ENCODE measurements around the gene PLXDC2.

PLXDC2 gene

GRCh38 chr10:20314431-20314830, 498.2 kb downstream of the PLXDC2 start:
- in situ Hi-C loops (cut with MboI; ENCODE audit: low sequenced_read_pairs, unreplicated experiment) = no loop called here
- no peak for TF ChIP-seq CTCF (IDR thresholded peaks at IDR 0.05; ENCODE audit: borderline replicate concordance, control extremely low read depth, extremely low read depth, insufficient read depth, missing control alignments)
- DNase-seq (ENCODE audit: low spot score) = no peak

- TF ChIP-seq CTCF (IDR thresholded peaks at IDR 0.05; ENCODE audit: borderline replicate concordance, control extremely low read depth, extremely low read depth, insufficient read depth, missing control alignments) = no peak
- DNase-seq (ENCODE audit: low spot score) = no peak
- in situ Hi-C loops (cut with MboI; ENCODE audit: low sequenced_read_pairs, unreplicated experiment) = no loop called here
Measured at GRCh38 chr10:20327954-20328353, 511.7 kb downstream of the PLXDC2 start.

GRCh38 chr10:20330246-20330645, 514.0 kb downstream of the PLXDC2 start:
- no peak for DNase-seq (ENCODE audit: low spot score)
- no peak for TF ChIP-seq CTCF (IDR thresholded peaks at IDR 0.05; ENCODE audit: borderline replicate concordance, control extremely low read depth, extremely low read depth, insufficient read depth, missing control alignments)
- in situ Hi-C loops (cut with MboI; ENCODE audit: low sequenced_read_pairs, unreplicated experiment) = no loop called here

GRCh38 chr10:20334559-20334958, 518.3 kb downstream of the PLXDC2 start:
- in situ Hi-C loops (cut with MboI; ENCODE audit: low sequenced_read_pairs, unreplicated experiment) = no loop called here
- no peak for TF ChIP-seq CTCF (IDR thresholded peaks at IDR 0.05; ENCODE audit: borderline replicate concordance, control extremely low read depth, extremely low read depth, insufficient read depth, missing control alignments)
- no peak for DNase-seq (ENCODE audit: low spot score)
